HG02884 (cell line): ENCODE measurements around the gene CDRT4.
"Not testable (repeated sequence)": the region's sequence is repeated elsewhere in the genome, so short reads cannot be mapped to it uniquely, and the experiment has no call there.

ENCODE experiments used
- ATAC-seq: cut with Tn5 transposase; IDR thresholded peaks from one replicate; pipeline ENCODE4 v1.9.1; 2021; ENCODE audit warnings: mild to moderate bottlenecking, moderate library complexity; ENCODE audit not compliant: unreplicated experiment

The CDRT4 gene

DNA sequence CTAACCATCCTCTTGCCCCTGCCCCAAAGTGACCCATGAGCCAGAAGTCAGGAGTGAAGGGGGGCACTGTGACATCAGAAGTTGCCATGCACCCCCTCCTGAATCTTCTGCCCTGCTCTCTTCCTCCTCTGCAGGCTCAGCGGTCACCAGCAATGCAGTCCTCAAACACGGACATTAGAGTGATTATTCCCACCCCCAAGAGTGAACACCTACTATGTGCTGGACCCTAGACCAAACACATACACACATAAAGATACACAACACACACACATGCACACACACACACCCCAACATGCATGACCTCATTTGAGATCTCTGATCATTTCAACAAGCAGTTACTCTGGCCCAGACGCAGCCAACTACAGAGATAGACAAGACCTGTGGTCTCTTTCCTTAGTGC, at the start of gene CDRT4:
Gene CDRT4, minus strand, starts transcription at position 30 of the 400 bp plus-strand sequence. CDS start 27,383 bp downstream, outside the sequence.
- no peak for ATAC-seq

DNA sequence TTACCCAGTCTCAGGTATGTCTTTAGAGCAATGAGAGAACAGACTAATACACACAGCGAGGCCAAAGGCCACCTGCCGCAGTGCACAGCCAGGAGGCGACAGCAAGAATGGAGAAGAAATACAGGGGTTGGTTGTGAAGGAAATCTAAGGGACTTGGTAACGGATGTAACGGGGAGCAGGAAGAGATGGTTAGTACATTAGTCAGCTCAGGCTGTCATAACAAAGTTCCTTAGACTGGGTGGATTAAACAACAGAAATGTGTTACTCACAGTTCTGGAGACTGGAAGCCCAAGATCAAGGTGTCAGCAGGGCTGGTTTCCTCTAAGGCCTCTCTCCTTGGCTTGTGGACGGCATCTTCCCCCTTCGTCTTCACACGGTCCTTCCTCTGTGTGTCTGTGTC, 48.7 kb upstream of the CDRT4 start:
- ATAC-seq = no peak

DNA sequence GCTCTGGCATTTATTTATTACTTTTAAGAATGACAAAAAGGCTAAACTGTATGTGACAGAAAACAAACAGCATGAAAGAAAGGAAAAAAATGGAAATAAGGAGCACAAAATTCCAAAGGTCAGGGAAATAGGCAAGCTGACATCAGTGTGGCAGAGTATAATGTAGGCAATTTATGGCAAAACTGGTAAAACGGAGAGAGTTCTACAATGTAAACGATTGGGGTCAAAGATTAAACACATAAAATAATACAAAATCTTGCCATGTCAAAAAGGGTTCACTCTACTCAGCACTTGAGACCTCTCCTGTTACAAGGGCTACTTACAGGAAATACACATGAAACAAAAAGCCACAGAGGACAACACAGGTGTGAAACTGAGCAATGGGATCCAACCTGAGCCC, 47.0 kb upstream of the CDRT4 start:
- ATAC-seq = no peak

DNA sequence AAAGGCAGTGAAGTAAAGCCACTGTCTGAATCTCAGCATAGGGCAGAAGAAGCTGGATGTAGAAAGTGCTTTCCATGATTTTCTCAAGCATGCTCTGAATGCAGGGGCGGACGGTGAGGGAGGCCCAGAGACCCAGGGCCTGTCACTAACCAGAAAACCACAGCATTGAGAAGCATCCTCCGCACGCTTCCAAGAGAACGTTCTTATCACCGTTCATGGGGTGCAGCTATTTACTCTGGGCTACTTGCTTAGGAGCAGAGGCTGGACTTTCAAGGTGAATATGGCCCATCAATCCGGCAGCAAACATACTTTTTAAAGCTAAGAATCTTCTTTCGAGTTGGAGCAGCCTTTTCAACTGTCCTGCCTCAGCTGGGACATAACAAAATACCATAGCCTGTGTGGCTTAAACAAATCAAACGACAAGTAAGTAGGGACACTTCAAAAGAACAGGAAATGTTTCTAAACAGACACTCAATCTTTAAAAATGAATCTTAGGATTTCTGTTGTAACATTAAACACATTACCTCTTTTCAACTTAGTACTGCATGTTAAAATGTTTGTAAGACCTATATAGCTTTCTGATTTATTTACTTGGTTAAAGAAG, 46.5 kb upstream of the CDRT4 start:
- ATAC-seq = no peak

DNA sequence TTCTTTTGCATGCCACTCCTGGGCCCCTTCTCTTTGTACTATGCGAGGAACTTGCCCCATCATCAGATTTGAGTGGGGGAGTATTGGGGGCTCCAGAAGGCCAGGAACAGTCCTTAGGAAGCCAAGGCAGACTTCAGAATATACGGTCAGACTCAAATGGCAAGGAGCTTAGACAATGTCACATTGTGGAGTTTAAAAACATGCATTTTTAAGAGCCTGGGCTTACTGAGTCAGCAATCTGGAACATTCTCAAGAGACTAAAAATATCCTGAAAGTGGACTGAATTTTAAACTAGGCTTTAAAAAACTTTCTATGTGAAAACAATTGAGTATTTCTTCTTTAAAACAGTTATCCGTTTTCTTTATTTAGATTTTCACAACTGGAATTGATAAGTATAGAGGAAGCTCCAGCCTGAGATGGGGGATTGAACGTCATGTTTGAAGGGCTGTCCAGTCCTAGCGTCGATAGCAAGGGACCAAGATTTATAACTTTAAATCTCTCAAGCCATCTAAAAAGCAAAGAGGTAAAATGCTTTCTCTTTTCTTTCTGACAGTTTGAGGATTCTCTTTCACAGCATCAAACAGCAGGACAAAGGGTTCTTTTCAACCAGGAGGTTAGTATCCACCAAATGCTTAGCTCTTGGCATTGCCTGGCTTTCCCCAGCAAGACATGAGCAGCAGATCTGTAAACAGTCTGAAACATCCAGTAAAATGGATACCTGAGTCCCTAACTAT, 45.8 kb upstream of the CDRT4 start:
- no peak for ATAC-seq

DNA sequence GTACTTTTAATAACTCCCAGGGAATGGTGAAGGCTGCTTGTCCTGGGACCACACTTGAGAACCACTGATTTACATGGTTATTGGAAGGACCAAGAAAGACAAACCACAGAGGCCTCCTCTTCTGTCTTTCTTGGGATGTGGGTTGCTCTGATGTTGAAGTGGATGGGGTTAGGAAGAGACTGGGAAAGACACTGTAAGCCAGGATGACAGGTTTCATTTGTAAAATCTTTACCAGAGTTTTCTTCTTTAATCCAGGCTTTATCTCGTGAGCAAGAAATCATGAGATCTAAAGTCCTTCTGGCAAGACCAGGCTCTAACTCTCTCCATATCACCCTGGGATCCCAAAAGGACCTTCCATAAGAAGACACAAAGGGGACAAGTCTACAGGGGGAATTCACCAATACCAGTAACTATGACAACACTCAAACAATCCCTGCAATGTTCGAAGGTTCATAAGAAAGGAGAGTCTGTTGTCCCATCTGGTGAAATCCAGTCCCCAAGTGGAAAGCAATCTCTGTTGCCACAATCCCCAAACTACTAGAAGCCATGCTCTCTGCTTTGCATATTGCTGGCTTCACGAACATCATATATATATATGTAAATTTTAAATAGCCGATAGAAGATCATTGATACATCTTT, 44.8 kb upstream of the CDRT4 start:
- no peak for ATAC-seq

DNA sequence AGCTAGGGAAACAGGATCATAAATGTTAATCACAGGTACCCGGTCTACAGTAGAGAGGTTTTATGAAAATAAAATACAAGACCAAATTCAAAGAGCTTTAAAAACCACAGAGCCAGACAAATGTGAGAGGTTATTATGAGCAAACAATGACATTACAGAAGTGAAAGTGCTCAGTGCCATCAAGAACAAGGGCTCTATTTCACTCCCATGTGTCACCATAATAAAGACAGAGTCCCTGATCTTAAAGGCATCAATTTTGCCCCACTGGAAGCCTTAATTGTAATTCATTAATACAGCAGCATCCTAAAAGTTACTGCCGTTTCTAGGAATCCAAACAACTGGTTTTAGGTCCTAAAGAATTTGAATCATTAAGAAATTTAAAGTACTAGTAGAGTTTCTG, 43.7 kb upstream of the CDRT4 start:
- ATAC-seq = no peak

DNA sequence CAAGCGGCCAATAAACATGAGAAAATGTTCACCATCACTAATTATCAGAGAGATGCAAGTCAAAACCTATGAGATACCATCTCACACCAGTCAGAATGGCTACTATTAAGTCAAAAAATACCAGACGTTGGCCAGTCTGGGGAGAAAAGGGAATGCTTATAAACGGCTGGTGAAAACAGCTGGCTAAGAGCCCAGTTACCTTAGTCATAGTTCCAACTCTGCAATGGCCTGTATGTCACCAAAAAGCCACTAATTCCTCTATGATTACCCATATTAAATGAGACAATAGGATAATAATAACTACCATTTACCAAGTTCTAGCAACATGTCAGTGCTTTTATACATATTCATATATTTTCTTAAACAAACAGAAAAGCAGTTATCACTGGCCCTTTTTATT, 42.9 kb upstream of the CDRT4 start:
- ATAC-seq = no peak

DNA sequence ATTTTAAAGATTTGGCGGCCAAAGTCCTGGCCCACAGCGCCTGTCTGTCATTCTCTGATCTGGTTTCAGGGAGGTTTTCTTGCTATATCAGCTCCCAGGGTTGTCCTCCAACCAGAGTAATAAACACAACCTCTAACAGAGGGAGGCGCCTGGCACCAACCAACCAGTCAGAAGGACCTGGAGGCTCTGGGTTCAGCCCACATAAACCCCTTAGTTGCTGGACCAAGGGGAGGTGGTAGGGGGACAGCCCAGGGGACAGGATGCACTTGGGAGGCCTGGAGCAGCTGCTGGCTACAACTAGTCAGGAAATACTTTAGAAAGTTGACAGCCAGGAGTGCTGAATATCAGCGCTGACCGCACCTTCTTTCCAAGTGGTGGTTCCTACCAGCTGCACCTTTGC, 41.7 kb upstream of the CDRT4 start:
- no peak for ATAC-seq

DNA sequence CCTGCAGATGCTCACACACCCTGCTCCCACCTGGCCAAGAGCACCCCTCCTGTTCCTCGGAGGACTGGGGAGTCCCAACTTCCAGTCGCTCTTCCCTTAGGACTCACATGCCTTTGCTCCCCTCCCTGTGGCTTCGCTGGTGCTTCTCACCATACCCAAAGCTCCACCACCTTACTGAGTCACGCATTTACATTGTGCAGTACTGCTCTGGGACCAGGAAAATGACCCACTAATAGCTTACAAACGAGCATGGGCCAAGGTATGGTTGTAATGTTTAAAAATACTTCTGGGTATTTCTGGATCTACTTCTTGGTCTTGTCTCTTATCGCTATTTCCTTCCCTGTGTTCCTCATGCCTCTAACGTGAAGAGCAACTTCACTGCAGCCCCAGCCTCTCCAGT, 41.0 kb upstream of the CDRT4 start:
- no peak for ATAC-seq

DNA sequence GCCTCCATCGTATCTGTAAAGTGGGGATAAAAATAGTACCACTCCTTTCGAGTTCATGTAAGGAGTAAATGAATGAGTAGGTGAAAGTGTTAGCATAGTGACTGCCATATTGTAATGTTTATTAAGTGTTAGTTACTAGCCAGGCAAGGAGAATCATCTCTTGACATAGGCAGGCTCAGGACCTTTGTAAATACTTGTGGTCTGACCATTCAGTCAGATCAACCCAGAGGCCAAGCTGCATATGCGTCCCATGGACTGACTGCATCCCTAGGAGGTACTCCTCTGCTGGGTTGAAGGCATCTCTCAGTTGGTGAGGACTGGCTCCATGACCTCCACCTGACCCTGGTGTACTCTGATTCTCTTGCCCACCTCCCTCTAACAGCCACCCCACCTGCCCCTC, 40.5 kb upstream of the CDRT4 start:
- ATAC-seq = no peak

DNA sequence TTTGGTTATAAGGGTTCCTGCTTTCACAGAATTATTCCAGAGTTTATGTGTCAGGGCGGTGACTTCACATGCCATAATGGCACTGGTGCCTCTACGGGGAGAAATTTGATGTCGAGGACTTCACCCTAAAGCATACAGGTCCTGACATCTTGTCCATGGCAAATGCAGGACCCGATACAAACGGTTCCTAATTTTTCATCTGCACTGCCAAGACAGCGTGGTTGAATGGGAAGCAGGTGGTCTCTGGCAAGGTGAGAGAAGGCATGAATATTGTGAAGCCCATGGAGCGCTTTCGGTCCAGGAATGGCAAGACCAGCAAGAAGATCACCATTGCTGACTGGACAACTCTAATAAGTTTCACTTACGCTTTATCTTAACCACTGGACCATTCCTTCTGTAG, 39.6 kb upstream of the CDRT4 start:
- no peak for ATAC-seq

DNA sequence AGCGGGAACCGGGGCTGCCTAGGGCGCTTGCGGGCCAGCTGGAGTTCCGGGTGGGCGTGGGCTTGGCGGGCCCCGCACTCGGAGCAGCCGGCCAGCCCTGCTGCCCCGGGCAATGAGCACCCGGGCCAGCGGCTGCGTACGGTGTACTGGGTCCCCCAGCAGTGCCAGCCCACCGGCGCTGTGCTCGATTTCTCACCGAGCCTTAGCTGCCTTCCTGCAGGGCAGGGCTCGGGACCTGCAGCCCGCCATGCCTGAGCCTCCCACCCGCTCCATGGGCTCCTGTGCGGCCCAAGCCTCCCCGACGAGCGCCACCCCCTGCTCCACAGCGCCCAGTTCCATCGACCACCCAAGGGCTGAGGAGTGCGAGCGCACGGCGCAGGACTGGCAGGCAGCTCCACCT, 38.3 kb upstream of the CDRT4 start:
- ATAC-seq = not testable (repeated sequence)

DNA sequence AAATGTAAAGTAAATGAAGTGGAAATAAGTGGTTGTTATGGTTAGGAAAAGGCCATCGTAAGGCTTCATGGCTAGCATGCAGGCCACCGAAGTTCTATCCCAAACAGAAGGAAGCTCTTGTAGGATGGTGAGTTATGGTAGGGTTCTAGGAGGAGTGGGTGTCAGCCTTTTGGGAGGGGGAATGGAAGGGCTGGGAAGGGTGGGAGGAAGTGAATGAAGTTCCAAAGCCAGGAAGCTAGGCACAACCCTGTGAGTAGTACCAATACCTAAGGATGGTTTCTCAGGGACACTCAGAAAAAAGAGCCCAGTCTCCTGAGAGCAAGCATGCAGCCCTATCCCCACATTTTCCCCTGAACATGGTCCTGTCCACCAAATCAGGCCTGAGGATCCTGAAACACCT, 36.3 kb upstream of the CDRT4 start:
- ATAC-seq = no peak

DNA sequence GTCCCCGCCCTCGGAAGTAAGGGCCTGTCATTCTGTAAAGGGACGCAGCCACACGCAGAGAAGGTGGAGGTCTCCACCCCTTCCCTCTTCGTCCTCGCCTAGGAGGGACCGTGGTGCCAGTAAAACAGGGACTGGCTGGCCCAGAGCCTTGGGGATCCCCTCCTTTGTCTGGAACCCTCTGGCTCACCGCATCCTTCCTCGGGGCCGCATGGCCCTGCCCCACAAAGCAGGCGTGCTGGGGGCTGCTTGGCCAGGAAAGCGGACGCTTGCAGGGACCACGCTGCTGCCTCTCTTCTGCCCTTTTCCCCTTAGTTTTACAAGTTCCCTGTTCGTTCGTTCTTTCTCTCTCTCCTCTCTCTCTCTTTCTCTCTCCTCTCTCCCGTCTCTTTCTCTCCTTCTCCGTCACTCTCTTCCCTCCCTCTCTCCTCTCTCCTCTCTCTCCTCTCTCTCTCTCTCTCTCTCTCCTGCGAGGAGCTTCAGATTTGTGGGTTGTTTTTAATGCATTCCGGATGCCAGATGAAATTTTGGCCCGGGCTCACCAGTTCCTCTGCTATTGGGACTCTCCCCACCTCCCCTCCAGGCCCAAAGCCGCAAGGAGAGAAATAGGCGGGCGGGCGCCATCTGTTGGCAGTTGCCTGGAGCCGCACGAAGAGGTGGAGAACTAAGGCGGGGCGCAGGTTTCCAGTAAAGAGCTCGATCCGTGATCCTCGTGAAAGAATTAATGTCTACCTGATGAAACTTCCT, 35.1 kb upstream of the CDRT4 start:
- peak; percentile 92 for ATAC-seq

DNA sequence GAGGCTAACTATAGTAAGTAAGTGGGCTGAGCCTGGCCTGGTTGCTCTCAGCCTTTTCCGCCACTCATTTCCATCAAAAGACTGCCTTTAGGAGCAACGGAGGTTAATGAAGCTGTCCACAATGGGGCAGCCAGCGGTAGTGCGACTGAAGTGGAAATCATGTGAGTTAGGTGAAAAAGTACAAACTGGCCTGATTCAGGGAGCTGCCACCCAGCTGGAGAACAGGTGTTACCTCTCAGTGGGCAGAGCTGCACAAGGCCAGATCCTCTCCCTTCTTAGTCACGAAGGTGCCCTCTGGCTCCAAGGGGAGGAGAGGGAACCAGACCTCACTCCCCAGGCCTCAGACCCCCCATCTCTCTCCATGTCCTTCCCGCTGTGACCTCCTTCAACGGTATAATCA, 34.4 kb upstream of the CDRT4 start:
- ATAC-seq = no peak

DNA sequence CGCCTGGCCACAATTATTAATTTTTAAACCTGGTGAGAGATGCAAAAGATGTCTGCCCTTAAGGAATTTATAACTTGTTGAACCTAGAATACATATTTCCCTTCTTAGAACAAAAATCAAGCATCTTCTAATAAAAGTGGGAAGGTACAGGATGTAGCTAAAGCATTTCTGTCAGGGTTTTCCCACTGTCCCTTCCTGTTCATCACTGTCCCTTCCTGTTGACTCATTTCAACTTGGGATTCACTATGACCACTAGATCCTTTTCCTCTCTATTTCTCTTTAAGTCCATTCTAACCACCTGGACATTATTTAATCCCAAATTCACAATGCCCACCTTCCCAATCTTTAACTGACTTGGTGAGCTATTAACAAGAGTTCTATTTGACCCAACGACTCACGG, 33.9 kb upstream of the CDRT4 start:
- ATAC-seq = no peak

DNA sequence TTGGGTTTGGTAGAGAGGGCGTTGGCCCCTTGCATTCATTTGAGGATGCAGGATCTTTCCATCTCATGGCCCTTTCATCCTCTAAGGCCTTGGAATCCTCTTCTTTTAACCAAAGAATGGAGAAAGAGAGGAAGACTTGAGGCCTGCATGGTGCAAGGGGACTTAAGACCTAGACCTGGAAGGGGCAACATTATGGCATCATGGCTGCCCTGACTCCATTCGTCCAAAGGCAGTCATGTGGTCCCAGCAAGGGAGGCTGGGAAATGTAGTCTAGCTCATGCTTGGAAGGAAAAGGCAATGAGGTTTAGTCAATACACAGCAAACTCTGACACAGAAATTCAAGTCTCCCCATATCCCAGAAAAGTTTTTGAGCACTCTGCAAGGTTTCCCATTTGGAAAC, 30.7 kb upstream of the CDRT4 start:
- ATAC-seq = no peak

DNA sequence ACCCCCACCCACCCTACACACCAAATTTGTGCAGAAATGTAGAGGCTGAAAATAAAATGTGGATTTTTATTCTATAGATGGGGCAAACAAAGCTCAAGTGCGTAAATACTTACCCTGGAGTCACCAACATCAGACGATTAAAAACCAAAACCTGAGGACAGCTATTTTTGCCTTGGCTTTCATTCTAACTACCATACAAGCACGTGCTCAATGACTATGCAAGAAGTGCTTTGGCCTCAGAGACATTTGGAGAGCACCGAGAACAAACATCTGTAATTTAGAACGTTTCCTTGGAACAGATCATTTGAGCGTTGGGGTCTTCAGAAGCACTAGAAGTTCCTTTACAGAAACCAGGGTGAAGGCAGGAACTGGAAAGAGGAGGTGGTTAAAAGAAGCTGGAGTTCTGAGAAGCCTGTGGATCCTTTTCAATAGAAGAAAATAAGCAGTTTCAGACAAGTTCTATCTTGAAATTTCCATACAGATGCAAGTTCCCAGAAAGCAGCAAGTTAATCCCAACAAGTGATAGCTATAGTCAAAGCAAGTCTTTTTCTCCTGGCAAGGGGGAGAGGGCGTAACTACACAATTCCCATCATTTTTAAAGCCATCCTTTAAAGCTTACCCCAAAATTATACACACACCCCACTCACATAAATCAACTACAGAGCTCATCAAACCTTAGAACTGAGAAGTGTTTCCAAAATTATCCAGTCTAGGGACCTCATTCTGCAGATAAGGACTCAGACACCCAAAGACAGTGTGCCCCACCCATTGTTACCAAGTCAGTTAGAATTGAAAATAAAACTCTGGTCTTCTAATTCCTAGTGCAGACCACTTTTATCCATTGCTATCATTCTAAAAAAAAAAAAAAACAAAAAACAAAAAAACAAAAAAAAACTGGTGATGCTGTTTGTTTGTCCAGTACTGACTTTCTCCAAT, 29.6 kb upstream of the CDRT4 start:
- no peak for ATAC-seq

DNA sequence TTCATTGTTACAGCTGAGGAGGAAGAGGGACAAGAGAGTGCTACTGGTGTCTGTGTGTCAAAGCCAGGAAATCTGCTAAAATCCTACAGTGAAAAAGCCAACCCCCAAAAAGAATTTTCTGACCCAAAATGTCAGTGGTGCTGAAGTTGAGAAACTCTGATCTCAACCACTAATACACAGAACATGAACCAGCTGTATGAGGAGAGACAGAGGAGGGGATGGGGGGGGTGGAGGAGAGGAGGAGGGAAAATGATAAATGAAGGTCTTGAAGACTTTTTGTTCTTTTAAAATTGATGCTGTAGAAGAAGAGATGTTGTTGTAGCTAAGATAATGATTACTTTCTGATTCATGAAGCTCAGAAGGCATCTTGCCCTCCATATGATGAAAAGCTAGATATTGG, 27.4 kb upstream of the CDRT4 start:
- ATAC-seq = no peak

DNA sequence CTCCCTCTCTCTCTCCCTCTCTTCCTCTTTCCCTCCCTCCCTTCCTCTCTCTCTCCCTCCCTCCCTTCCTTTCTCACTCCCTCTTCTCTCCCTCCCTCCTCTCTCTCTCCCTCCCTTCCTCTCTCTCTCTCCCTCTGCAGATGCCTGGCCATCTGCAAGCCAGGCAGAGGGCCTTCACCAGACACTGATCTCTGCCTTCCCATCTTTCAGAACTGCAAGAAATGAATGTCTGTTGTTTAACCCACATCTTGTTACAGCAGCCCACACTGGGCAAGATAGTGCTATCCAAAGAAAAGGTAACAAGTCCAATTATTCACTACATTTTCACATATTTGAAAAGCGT, 26.2 kb upstream of the CDRT4 start:
- ATAC-seq = no peak
